H9 (cell line): ENCODE results near the gene OCRL. TPM values are rescaled to one million over a fixed set of nuclear protein-coding genes. Genes with fewer than 3 reads are reported as not detected.

Experiments
- DNase-seq: peaks from one replicate; pipeline ENCODE4 v3.0.0-alpha.2; 2017
- H2AFZ ChIP-seq: one replicate; pipeline ENCODE4 v1.6.1; 2013; ENCODE audit warnings: mild to moderate bottlenecking, low read length, control low read depth, moderate library complexity
- H2AK5ac ChIP-seq: 2 replicates; pipeline ENCODE4 v1.6.1; 2013; ENCODE audit warnings: low read length, control low read depth, mixed read lengths; ENCODE audit not compliant: insufficient read length
- H2BK120ac ChIP-seq: one replicate; pipeline ENCODE4 v1.6.1; 2013; ENCODE audit warnings: low read depth, mild to moderate bottlenecking, low read length, control low read depth, inconsistent platforms; ENCODE audit not compliant: poor library complexity, severe bottlenecking
- H2BK12ac ChIP-seq: 2 replicates; pipeline ENCODE4 v1.6.1; 2013; ENCODE audit warnings: low read length, control low read depth, mixed read lengths, low read depth; ENCODE audit not compliant: insufficient read length
- H2BK15ac ChIP-seq: 2 replicates; pipeline ENCODE4 v1.6.1; 2013; ENCODE audit warnings: low read depth, low read length, control low read depth
- H2BK20ac ChIP-seq: one replicate; pipeline ENCODE4 v1.6.1; 2013; ENCODE audit warnings: low read depth, mild to moderate bottlenecking, low read length, control low read depth, inconsistent platforms; ENCODE audit not compliant: poor library complexity, severe bottlenecking
- H2BK5ac ChIP-seq: 2 replicates; pipeline ENCODE4 v1.6.1; 2013; ENCODE audit warnings: low read length, control low read depth, mixed read lengths; ENCODE audit not compliant: insufficient read length
- H3K14ac ChIP-seq: 2 replicates; pipeline ENCODE4 v1.6.1; 2013; ENCODE audit warnings: low read length, control low read depth; ENCODE audit not compliant: insufficient read depth
- H3K18ac ChIP-seq: 2 replicates; pipeline ENCODE4 v1.6.1; 2013; ENCODE audit warnings: low read depth, mild to moderate bottlenecking, mixed read lengths, low read length, control low read depth; ENCODE audit not compliant: insufficient read length
- H3K23ac ChIP-seq: 2 replicates; pipeline ENCODE4 v1.6.1; 2013; ENCODE audit warnings: low read length, control low read depth, mixed read lengths, low read depth; ENCODE audit not compliant: insufficient read length
- H3K23me2 ChIP-seq: 2 replicates; pipeline ENCODE4 v1.6.1; 2013; ENCODE audit warnings: low read depth, mild to moderate bottlenecking, mixed read lengths, low read length, control low read depth; ENCODE audit not compliant: insufficient read length, poor library complexity, severe bottlenecking
- H3K27ac ChIP-seq: 2 replicates; pipeline ENCODE4 v1.5.1; 2013; ENCODE audit warnings: low read length, control low read depth, mixed read lengths, low read depth; ENCODE audit not compliant: insufficient read length
- H3K27me3 ChIP-seq: 2 replicates; pipeline ENCODE4 v1.6.1; 2013; ENCODE audit warnings: low read length, control low read depth, inconsistent platforms; ENCODE audit not compliant: insufficient read depth
- H3K4ac ChIP-seq: 2 replicates; pipeline ENCODE4 v1.6.1; 2013; ENCODE audit warnings: low read depth, mild to moderate bottlenecking, control low read depth, inconsistent platforms, low read length, moderate library complexity
- H3K4me1 ChIP-seq: 2 replicates; pipeline ENCODE4 v1.6.1; 2013; ENCODE audit warnings: low read length, control low read depth, inconsistent platforms; ENCODE audit not compliant: insufficient read depth
- H3K4me2 ChIP-seq: 2 replicates; pipeline ENCODE4 v1.6.1; 2013; ENCODE audit warnings: low read length, control low read depth, mixed read lengths; ENCODE audit not compliant: insufficient read length, insufficient read depth
- H3K56ac ChIP-seq: 2 replicates; pipeline ENCODE4 v1.6.1; 2013; ENCODE audit warnings: low read depth, mild to moderate bottlenecking, mixed read lengths, low read length, control low read depth; ENCODE audit not compliant: insufficient read length
- H3K79me1 ChIP-seq: 2 replicates; pipeline ENCODE4 v1.6.1; 2013; ENCODE audit warnings: low read depth, mild to moderate bottlenecking, moderate library complexity, low read length, control low read depth, inconsistent platforms; ENCODE audit not compliant: insufficient read depth, poor library complexity, severe bottlenecking
- H3K79me2 ChIP-seq: 2 replicates; pipeline ENCODE4 v1.6.1; 2013; ENCODE audit warnings: low read length, control low read depth, inconsistent platforms; ENCODE audit not compliant: insufficient read depth
- H3K9ac ChIP-seq: 2 replicates; pipeline ENCODE4 v1.6.1; 2013; ENCODE audit warnings: low read length, control low read depth, mixed read lengths; ENCODE audit not compliant: insufficient read length; ENCODE audit errors: extremely low read depth
- H3K9me3 ChIP-seq: one replicate; pipeline ENCODE4 v1.6.1; 2013; ENCODE audit warnings: low read depth, low read length, inconsistent platforms; ENCODE audit not compliant: control insufficient read depth
- H3T11ph ChIP-seq: one replicate; pipeline ENCODE4 v1.6.1; 2013; ENCODE audit warnings: mild to moderate bottlenecking, low read length, control low read depth, inconsistent platforms
- H4K20me1 ChIP-seq: one replicate; pipeline ENCODE4 v1.6.1; 2013; ENCODE audit not compliant: control insufficient read depth, insufficient read length, insufficient read depth
- H4K5ac ChIP-seq: 2 replicates; pipeline ENCODE4 v1.6.1; 2013; ENCODE audit warnings: low read depth, mild to moderate bottlenecking, mixed read lengths, low read length, control low read depth; ENCODE audit not compliant: insufficient read length
- H4K8ac ChIP-seq: replicated peaks from 2 replicates; pipeline ENCODE4 v1.6.1; 2013; ENCODE audit warnings: low read length, control low read depth, mixed read lengths, low read depth; ENCODE audit not compliant: insufficient read length
- H4K91ac ChIP-seq: 2 replicates; pipeline ENCODE4 v1.6.1; 2013; ENCODE audit warnings: low read depth, mild to moderate bottlenecking, moderate library complexity, mixed read lengths, low read length, control low read depth; ENCODE audit not compliant: insufficient read length
- H3K27ac Mint-ChIP-seq, 3 experiments: 2 replicates in 2 of 3; 3 replicates in 1 of 3; pipeline ENCODE4 v1.8.0; 2020 to 2021; ENCODE audit warnings: mixed read lengths in 3 of 3, mild to moderate bottlenecking in 1 of 3, moderate library complexity in 1 of 3
- H3K27me3 Mint-ChIP-seq: 2 replicates; pipeline ENCODE4 v1.8.0; 2021; ENCODE audit warnings: low read depth, mild to moderate bottlenecking, moderate library complexity, mixed read lengths
- H3K36me3 Mint-ChIP-seq, 3 experiments: 2 replicates in 2 of 3; 3 replicates in 1 of 3; pipeline ENCODE4 v1.8.0; 2020 to 2021; ENCODE audit warnings: low read depth in 3 of 3, mixed read lengths in 3 of 3; ENCODE audit not compliant: insufficient read depth in 1 of 3
- H3K4me1 Mint-ChIP-seq, 2 experiments: 2 replicates each; pipeline ENCODE4 v1.8.0; 2020; ENCODE audit warnings: mixed read lengths in 2 of 2
- H3K4me3 Mint-ChIP-seq, 2 experiments: 2 replicates in 1 of 2; 3 replicates in 1 of 2; pipeline ENCODE4 v1.8.0; 2020 to 2021; ENCODE audit warnings: mild to moderate bottlenecking in 2 of 2, mixed read lengths in 2 of 2, moderate library complexity in 1 of 2
- H3K9me3 Mint-ChIP-seq, 2 experiments: 2 replicates in 1 of 2; 3 replicates in 1 of 2; pipeline ENCODE4 v1.8.0; 2020; ENCODE audit warnings: mild to moderate bottlenecking in 2 of 2, mixed read lengths in 2 of 2, moderate library complexity in 1 of 2
- CTCF ChIP-seq: fragments of 200-600 bp; sonication (generic); conservative IDR thresholded peaks from 3 replicates; pipeline ENCODE4 v1.8.0; 2021; ENCODE audit warnings: antibody characterized with exemption, mild to moderate bottlenecking
- WGBS: extraction: QIAGEN DNeasy Blood & Tissue Kit; methylation state at CpG from one replicate; pipeline ENCODE4 v1.1.7; 2013; ENCODE audit warnings: missing lambda C conversion rate, low lambda C conversion rate, mixed read lengths; ENCODE audit not compliant: insufficient read length; ENCODE audit errors: extremely low coverage; 5-methylcytosine and 5-hydroxymethylcytosine counted together
- total RNA-seq: library from RNA; stranded (reverse); gene quantifications from 2 replicates; pipeline ENCODE4 v1.2.1, GENCODE V29; 2021

OCRL gene
- total RNA-seq, 1 experiment from 2014 or later: 31.4 TPM

GRCh38 chrX:129612396-129612795 lies 72.3 kb downstream of the OCRL start:
- H3K4me2 ChIP-seq: no peak overlapping the region
- no peaks in the 10 kb centered on the region for H3K4me1 ChIP-seq
- no peak overlapping the region for H2AFZ ChIP-seq
- Mint-ChIP-seq H3K9me3 (peaks cover 0 to 11% of the 10 kb centered on the region in 2 experiments; a peak in 2 of 5 replicates), H3K4me1 (peaks cover 2 to 3% of the 10 kb centered on the region in 2 experiments; a peak in 1 of 4 replicates), H3K27ac (no peak overlapping the region), H3K4me3 (no peak overlapping the region), H3K36me3 (peaks cover 0 to 2% (median 0%) of the 10 kb centered on the region in 3 experiments; a peak in 1 of 7 replicates), H3K27me3 (peaks cover 11% of the 10 kb centered on the region)
- no peak overlapping the region for H2BK12ac ChIP-seq
- no peaks in the 10 kb centered on the region for H3K79me2 ChIP-seq
- TF ChIP-seq CTCF: no peak
- H2BK15ac ChIP-seq: no peak overlapping the region
- no peaks in the 10 kb centered on the region for H3K23me2 ChIP-seq
- no peak overlapping the region for H3K18ac ChIP-seq
- no peak overlapping the region for H3K14ac ChIP-seq
- DNase-seq: no peak
- WGBS: no CpG with 5 or more reads among the region's 2 CpGs
- no peak overlapping the region for H2AK5ac ChIP-seq
- H3T11ph ChIP-seq: no peak overlapping the region
- H3K4ac ChIP-seq: no peak overlapping the region
- H4K8ac ChIP-seq: no peak overlapping the region
- H3K9me3 ChIP-seq: no peaks in the 10 kb centered on the region
- H2BK5ac ChIP-seq: no peak overlapping the region
- H4K91ac ChIP-seq: no peak overlapping the region
- H3K27ac ChIP-seq: no peak overlapping the region
- H2BK120ac ChIP-seq: no peak overlapping the region
- no peak overlapping the region for H3K56ac ChIP-seq
- no peaks in the 10 kb centered on the region for H4K20me1 ChIP-seq
- H4K5ac ChIP-seq: no peak overlapping the region
- H3K23ac ChIP-seq: no peak overlapping the region
- H3K9ac ChIP-seq: no peak overlapping the region
- no peaks in the 10 kb centered on the region for H3K27me3 ChIP-seq
- no peak overlapping the region for H2BK20ac ChIP-seq
- no peaks in the 10 kb centered on the region for H3K79me1 ChIP-seq
